ENCODE measurements around the gene THEMIS2. TPM values are rescaled to one million over a fixed set of nuclear protein-coding genes. Genes with fewer than 3 reads are reported as not detected.
A peak's percentile ranks its signal among the peaks of the same experiment; 100 is the strongest.

THEMIS2 gene
- total RNA-seq, 3 donors from 2014 or later: 3.8 to 17.7 (median 15.6) TPM

DNA sequence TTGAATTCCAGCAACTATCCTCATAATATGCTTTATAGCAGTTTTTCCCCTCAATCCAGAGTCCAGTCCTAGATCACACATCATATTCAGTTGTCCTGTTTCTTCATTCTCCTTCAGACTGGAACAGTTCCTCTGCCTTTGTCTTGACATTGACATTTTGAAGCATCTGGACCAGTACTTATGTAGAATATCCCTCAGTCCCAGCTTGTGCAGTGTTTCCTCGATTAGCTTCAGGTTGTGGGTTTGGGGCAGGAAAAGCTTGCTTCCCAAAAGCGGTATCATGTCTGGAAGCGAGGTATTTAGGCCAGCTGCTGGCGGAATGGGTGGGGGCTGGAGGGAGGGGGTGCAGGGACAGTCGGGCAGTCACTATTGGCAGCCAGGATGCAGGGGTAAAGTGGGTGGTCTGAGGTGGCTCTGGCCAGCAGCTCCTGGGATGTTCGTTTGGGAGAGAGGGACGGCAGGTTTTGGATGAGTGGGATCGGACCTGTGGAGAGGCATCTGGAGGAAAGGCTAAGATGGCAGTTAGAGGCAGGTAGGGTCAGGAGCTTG lies 6.5 kb downstream of the THEMIS2 start:
- TF ChIP-seq, protein P1, sequence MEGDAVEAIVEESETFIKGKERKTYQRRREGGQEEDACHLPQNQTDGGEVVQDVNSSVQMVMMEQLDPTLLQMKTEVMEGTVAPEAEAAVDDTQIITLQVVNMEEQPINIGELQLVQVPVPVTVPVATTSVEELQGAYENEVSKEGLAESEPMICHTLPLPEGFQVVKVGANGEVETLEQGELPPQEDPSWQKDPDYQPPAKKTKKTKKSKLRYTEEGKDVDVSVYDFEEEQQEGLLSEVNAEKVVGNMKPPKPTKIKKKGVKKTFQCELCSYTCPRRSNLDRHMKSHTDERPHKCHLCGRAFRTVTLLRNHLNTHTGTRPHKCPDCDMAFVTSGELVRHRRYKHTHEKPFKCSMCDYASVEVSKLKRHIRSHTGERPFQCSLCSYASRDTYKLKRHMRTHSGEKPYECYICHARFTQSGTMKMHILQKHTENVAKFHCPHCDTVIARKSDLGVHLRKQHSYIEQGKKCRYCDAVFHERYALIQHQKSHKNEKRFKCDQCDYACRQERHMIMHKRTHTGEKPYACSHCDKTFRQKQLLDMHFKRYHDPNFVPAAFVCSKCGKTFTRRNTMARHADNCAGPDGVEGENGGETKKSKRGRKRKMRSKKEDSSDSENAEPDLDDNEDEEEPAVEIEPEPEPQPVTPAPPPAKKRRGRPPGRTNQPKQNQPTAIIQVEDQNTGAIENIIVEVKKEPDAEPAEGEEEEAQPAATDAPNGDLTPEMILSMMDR (IDR thresholded peaks at IDR 0.05): no peak
- Histone ChIP-seq H3K9me3 (no peaks in the 10 kb centered on the region), H3K4me3 (no peak overlapping the region), H3K36me3 (ENCODE audit: low read depth) (no peaks in the 10 kb centered on the region), H3K4me1 (ENCODE audit: low read depth) (peaks cover 5% of the 10 kb centered on the region)
- intact Hi-C loops (cut with DNase I, micrococcal nuclease): no loop called here
- DNase-seq: peak in 1 of 3 donors; percentile 22
- no peak for ATAC-seq

DNA sequence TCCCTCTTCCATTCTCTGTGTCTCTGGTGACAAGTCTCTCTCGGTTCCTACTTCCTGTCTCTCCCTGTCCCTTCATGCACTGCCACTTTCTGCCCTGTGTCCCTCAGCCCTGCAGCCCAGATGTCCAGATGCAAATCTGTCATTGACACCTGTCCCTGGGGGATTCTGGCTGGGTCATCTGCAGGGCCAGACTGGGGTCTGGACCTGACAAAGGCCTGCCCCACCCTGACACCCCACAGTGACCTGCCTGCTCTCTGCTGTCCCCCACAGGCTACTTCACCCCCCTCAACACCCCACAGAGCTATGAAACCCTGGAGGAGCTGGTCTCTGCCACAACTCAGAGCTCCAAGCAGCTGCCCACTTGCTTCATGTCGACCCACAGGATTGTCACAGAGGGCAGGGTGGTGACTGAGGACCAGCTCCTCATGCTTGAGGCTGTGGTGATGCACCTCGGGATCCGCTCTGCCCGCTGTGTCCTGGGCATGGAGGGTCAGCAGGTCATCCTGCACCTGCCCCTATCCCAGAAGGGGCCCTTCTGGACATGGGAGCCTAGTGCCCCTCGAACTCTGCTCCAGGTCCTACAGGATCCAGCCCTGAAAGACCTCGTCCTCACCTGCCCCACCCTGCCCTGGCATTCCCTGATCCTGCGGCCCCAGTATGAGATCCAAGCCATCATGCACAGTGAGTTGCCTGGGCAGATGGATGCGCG lies 7.2 kb downstream of the THEMIS2 start:
- DNase-seq: peak in 1 of 3 donors; percentile 48
- ATAC-seq: no peak
- TF ChIP-seq, protein P1 (IDR thresholded peaks at IDR 0.05): no peak
- Histone ChIP-seq H3K36me3 (ENCODE audit: low read depth) (no peaks in the 10 kb centered on the region), H3K4me3 (no peak overlapping the region), H3K4me1 (ENCODE audit: low read depth) (peaks cover 5% of the 10 kb centered on the region), H3K9me3 (no peaks in the 10 kb centered on the region)
- intact Hi-C loops (cut with DNase I, micrococcal nuclease): no loop called here

DNA sequence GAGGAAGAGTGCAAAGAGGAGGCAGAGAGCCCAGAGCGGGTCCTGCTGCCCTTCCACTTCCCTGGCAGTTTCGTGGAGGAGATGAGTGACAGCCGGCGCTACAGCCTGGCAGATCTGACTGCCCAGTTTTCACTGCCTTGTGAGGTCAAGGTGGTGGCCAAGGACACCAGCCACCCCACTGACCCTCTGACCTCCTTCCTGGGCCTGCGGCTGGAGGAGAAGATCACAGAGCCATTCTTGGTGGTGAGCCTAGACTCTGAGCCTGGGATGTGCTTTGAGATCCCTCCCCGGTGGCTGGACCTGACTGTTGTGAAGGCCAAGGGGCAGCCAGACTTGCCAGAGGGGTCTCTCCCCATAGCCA lies 10.2 kb downstream of the THEMIS2 start:
- intact Hi-C loops (cut with DNase I, micrococcal nuclease): no loop called here
- Histone ChIP-seq H3K9me3 (no peaks in the 10 kb centered on the region), H3K36me3 (ENCODE audit: low read depth) (no peaks in the 10 kb centered on the region), H3K4me1 (ENCODE audit: low read depth) (peaks cover 6% of the 10 kb centered on the region), H3K4me3 (no peak overlapping the region)
- no peak for ATAC-seq
- TF ChIP-seq, protein P1 (IDR thresholded peaks at IDR 0.05): no peak
- no peak for DNase-seq

DNA sequence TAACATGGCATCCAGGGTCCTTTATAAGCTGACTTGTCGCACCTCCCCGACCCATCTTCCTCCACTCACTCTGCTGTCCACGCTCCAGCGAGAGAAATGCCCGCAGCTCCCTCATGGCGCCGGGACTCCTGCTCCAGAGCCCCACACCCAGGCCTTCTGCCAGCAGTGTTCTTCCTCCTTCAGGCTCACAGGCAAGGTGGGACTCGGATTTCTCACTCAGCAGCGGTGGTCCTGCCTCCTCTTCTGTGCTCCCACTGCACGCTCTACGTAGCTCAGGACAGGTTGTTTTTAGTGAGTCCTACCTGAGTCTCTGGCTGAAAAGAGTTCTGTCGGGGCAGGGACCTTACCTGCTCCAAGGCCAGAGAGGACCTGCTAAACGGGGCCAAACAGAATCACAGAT lies 11.2 kb downstream of the THEMIS2 start:
- no peak for DNase-seq
- TF ChIP-seq, protein P1 (IDR thresholded peaks at IDR 0.05): no peak
- ATAC-seq: no peak
- Histone ChIP-seq H3K36me3 (ENCODE audit: low read depth) (no peaks in the 10 kb centered on the region), H3K4me3 (no peak overlapping the region), H3K9me3 (no peaks in the 10 kb centered on the region), H3K4me1 (ENCODE audit: low read depth) (peaks cover 6% of the 10 kb centered on the region)
- intact Hi-C loops (cut with DNase I, micrococcal nuclease): no loop called here

DNA sequence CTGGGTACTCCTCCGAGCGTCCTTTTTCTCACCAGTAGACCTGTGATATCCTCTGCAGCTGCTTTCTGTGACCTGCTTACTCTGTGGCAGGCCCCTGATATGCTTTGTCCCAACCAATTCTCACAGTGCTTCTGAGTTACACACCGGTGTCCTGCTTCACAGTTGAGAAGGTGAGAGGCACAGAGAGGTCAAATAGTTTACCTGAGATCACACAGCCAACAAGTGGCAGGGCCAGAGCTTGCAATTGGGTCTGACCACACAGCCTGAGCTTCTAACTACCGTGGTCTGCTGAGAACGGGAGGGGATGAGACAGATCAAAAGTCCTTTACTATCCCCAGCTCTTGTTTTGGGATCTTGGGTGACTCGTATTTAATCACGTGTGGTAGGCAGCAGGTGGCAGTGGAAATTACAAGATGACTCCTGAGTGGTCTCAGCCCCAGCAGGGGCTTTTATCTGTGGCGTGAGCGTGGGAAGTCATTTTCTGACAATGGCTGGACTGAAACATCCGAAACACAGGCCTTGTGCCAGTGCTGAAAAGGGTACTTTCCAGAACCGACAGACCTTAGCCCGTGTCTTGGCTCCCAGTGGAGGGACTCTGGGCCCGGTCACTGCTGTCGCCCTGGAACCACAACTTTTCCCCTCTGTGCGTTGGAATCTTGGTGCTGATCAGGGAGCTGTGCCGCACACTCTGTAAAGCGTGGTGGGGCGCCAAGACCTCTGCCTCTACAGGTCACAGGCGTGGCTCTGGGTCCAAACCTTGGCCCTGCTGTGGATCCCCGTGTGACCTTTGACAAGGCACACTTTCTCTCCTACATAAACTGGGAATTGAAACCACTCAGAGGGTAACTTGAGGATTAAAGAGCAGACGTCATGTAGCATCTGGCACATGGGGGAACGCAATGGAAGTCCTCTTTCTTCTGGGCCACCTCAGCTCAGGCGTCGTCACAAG lies 11.9 kb downstream of the THEMIS2 start:
- intact Hi-C loops (cut with DNase I, micrococcal nuclease): no loop called here
- DNase-seq (no peak), ATAC-seq (peak; percentile 8)
- no peak overlapping the region for H3K4me3 ChIP-seq
- H3K9me3 ChIP-seq: no peaks in the 10 kb centered on the region
- H3K4me1 ChIP-seq (ENCODE audit: low read depth): peaks cover 6% of the 10 kb centered on the region
- TF ChIP-seq, protein P1 (IDR thresholded peaks at IDR 0.05): no peak
- no peaks in the 10 kb centered on the region for H3K36me3 ChIP-seq (ENCODE audit: low read depth)

Data from mucosa of descending colon (tissue), 3 donors.